Gastroesophageal sphincter (tissue), 4 donors: ENCODE results near the gene EPHB3. TPM values are rescaled to one million over a fixed set of nuclear protein-coding genes. Genes with fewer than 3 reads are reported as not detected.

ENCODE experiments used
- ATAC-seq: fragments of 150-250 bp; one replicate; pipeline ENCODE4 v1.9.1; 2016; ENCODE audit warnings: mild to moderate bottlenecking, moderate library complexity
- H3K27ac ChIP-seq, 4 donors: fragments of 200-600 bp; sonication (generic) in 3 of 4; 1 replicate in 3 of 4; 2 replicates in 1 of 4; pipeline ENCODE4 v1.5.1; 2016 to 2019
- H3K27me3 ChIP-seq: fragments of 200-600 bp; sonication (generic); one replicate; pipeline ENCODE4 v1.5.1; 2019
- H3K36me3 ChIP-seq, 2 donors: fragments of 200-600 bp; sonication (generic); one replicate each; pipeline ENCODE4 v1.5.1; 2019; ENCODE audit warnings: control low read depth in 1 of 2
- H3K4me1 ChIP-seq, 3 donors: fragments of 200-600 bp; sonication (generic); 1 replicate in 2 of 3; 2 replicates in 1 of 3; pipeline ENCODE4 v1.5.1; 2016 to 2019; ENCODE audit warnings: control low read depth in 2 of 3
- H3K4me3 ChIP-seq, 2 donors: fragments of 200-600 bp; sonication (generic); one replicate each; pipeline ENCODE4 v1.5.1; 2019; ENCODE audit warnings: mild to moderate bottlenecking in 1 of 2, moderate library complexity in 1 of 2
- H3K9me3 ChIP-seq, 3 donors: fragments of 200-600 bp; sonication (generic); one replicate each; pipeline ENCODE4 v1.5.1; 2017 to 2019; ENCODE audit warnings: control low read depth in 2 of 3
- EP300 ChIP-seq: sonication (generic); formaldehyde crosslinking; IDR thresholded peaks from one replicate; pipeline ENCODE4 v1.6.1; 2017; ENCODE audit warnings: antibody characterized with exemption, mild to moderate bottlenecking
- POLR2A ChIP-seq, 2 donors: fragments of 450-650 bp; IDR thresholded peaks; one replicate each; pipeline ENCODE4 v1.6.1; 2017; ENCODE audit warnings: antibody characterized with exemption in 2 of 2, mild to moderate bottlenecking in 2 of 2, moderate library complexity in 1 of 2
- POLR2AphosphoS5 ChIP-seq: sonication (generic); formaldehyde crosslinking; IDR thresholded peaks from one replicate; pipeline ENCODE4 v1.6.1; 2017; ENCODE audit warnings: antibody characterized with exemption
- WGBS, 2 donors: methylation state at CpG; one replicate each; pipeline ENCODE4 v1.1.5; 2018; ENCODE audit warnings: low coverage in 1 of 2; 5-methylcytosine and 5-hydroxymethylcytosine counted together
- total RNA-seq, 4 donors: library from RNA; depleted of rRNA; stranded (reverse); fragments of >200 nt; gene quantifications; one replicate each; pipeline ENCODE4 v1.1.0, GENCODE V29; 2016
- TF ChIP-seq, protein P1 (sequence below), 4 experiments: fragments of 200-600 bp in 2 of 4; fragments of 450-650 bp in 2 of 4; sonication (generic) in 1 of 4; IDR thresholded peaks; one replicate each; pipeline ENCODE4 v1.5.1; 2017 to 2019; ENCODE audit warnings: antibody characterized with exemption in 4 of 4, mild to moderate bottlenecking in 2 of 4, moderate library complexity in 2 of 4

Gene EPHB3
- total RNA-seq, 4 donors from 2014 or later, result 3.1 to 10.6 (median 4.6) TPM

GRCh38 chr3:184603151-184604030 is 41.8 kb downstream of the EPHB3 start:
- TF ChIP-seq, protein P1, sequence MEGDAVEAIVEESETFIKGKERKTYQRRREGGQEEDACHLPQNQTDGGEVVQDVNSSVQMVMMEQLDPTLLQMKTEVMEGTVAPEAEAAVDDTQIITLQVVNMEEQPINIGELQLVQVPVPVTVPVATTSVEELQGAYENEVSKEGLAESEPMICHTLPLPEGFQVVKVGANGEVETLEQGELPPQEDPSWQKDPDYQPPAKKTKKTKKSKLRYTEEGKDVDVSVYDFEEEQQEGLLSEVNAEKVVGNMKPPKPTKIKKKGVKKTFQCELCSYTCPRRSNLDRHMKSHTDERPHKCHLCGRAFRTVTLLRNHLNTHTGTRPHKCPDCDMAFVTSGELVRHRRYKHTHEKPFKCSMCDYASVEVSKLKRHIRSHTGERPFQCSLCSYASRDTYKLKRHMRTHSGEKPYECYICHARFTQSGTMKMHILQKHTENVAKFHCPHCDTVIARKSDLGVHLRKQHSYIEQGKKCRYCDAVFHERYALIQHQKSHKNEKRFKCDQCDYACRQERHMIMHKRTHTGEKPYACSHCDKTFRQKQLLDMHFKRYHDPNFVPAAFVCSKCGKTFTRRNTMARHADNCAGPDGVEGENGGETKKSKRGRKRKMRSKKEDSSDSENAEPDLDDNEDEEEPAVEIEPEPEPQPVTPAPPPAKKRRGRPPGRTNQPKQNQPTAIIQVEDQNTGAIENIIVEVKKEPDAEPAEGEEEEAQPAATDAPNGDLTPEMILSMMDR (IDR thresholded peaks at IDR 0.05), result no peak
- TF ChIP-seq EP300 (no peak), POLR2AphosphoS5 (no peak), POLR2A (IDR thresholded peaks at IDR 0.05) (no peak)
- H3K27me3 ChIP-seq, result peaks cover 67% of the 10 kb centered on the region
- no peak for ATAC-seq
- peak overlapping the region in 1 of 2 donors; percentile 52 for H3K4me3 ChIP-seq
- H3K27ac ChIP-seq, result peak overlapping the region in 1 of 4 donors; percentile 41
- peaks cover 0 to 35% (median 16%) of the 10 kb centered on the region in 3 donors for H3K4me1 ChIP-seq
- H3K9me3 ChIP-seq, result no peaks in the 10 kb centered on the region
- no peaks in the 10 kb centered on the region for H3K36me3 ChIP-seq
- 42 to 53% methylated on average over 3 to 4 of the region's 20 CpGs for WGBS, 2 donors

- Histone ChIP-seq H3K4me1 (peaks cover 0 to 35% (median 16%) of the 10 kb centered on the region in 3 donors), H3K9me3 (no peaks in the 10 kb centered on the region), H3K36me3 (no peaks in the 10 kb centered on the region), H3K27me3 (peaks cover 67% of the 10 kb centered on the region), H3K27ac (peak overlapping the region in 1 of 4 donors; percentile 41), H3K4me3 (peak overlapping the region in 1 of 2 donors; percentile 52)
- no CpG with 5 or more reads among the region's 56 CpGs for WGBS, 2 donors
- peak; percentile 38 for ATAC-seq
- TF ChIP-seq POLR2A (IDR thresholded peaks at IDR 0.05) (no peak), POLR2AphosphoS5 (no peak), EP300 (no peak)
- TF ChIP-seq, protein P1 (IDR thresholded peaks at IDR 0.05), result peak in 2 of 4 experiments; percentile 7 to 8
These were observed 42.5 kb downstream of the EPHB3 start for GRCh38 chr3:184604039-184604601.

DNA sequence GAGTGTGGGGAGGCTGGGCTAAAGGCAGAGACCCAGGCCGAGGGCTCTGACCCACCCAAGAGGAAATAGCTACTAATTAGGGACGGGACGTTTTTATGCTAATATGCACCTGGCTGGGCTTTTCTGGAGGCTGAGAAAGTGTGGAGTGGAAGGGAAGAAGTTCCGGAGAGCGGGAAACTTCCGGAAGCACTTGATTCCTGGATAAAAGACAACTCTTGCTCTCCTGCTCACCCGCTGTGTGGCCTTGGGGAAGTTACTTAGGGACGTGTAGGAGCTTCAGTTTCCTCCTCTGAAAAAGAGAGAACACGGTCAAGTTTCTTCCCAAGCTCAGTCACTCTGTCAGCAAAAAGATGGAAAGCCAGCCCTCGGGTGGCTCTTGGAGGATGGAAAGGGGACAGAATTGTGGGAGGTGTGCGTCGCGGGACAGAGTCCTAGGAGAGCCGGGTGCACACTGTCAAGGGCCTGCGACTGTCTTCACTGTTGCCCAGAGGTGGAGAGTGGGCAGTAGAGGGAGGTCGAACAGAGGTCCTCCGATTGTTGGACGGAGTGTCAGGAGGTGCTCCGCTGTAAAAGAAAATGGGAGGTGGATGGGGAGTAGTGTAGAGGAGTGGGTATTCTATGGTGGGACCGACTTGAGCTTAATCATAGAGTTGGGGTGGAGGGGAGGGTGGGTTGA is 43.2 kb downstream of the EPHB3 start:
- peaks cover 70% of the 10 kb centered on the region for H3K27me3 ChIP-seq
- no peaks in the 10 kb centered on the region for H3K36me3 ChIP-seq
- H3K4me1 ChIP-seq, result peaks cover 0 to 35% (median 16%) of the 10 kb centered on the region in 3 donors
- TF ChIP-seq EP300, result no peak
- peak overlapping the region in 1 of 4 donors; percentile 41 for H3K27ac ChIP-seq
- 59 to 64% methylated on average over 11 to 16 of the region's 20 CpGs for WGBS, 2 donors
- no peak for ATAC-seq
- H3K9me3 ChIP-seq, result no peaks in the 10 kb centered on the region
- H3K4me3 ChIP-seq, result peak overlapping the region in 1 of 2 donors; percentile 52

GRCh38 chr3:184608209-184608608 is 46.6 kb downstream of the EPHB3 start:
- Histone ChIP-seq H3K27ac (no peak overlapping the region), H3K36me3 (no peaks in the 10 kb centered on the region), H3K4me1 (peaks cover 0 to 18% (median 16%) of the 10 kb centered on the region in 3 donors), H3K4me3 (no peak overlapping the region), H3K9me3 (no peaks in the 10 kb centered on the region), H3K27me3 (peaks cover 74% of the 10 kb centered on the region)
- TF ChIP-seq POLR2A (IDR thresholded peaks at IDR 0.05) (no peak), EP300 (no peak), POLR2AphosphoS5 (no peak)
- TF ChIP-seq, protein P1 (IDR thresholded peaks at IDR 0.05), result no peak
- ATAC-seq, result no peak

GRCh38 chr3:184609476-184610244 is 48.1 kb downstream of the EPHB3 start:
- no peak for ATAC-seq
- Histone ChIP-seq H3K27me3 (peaks cover 61% of the 10 kb centered on the region), H3K4me1 (peaks cover 0 to 3% (median 3%) of the 10 kb centered on the region in 3 donors), H3K4me3 (no peak overlapping the region), H3K36me3 (no peaks in the 10 kb centered on the region), H3K27ac (no peak overlapping the region), H3K9me3 (no peaks in the 10 kb centered on the region)
- 74 to 78% methylated on average over 4 to 5 of the region's 9 CpGs for WGBS, 2 donors
- TF ChIP-seq, protein P1 (IDR thresholded peaks at IDR 0.05), result no peak
- TF ChIP-seq POLR2A (IDR thresholded peaks at IDR 0.05) (no peak), POLR2AphosphoS5 (no peak), EP300 (no peak)
